ENCODE results near the gene NACC2. TPM values are rescaled to one million over a fixed set of nuclear protein-coding genes. Genes with fewer than 3 reads are reported as not detected.
A peak's percentile ranks its signal among the peaks of the same experiment; 100 is the strongest.

Gene NACC2
- total and polyA plus RNA-seq, 9 of the 15 experiments (the other 6 are each of a cell fraction or from before 2014, with no cell fraction given), result 0.70 to 25.1 (median 5.6) TPM

DNA sequence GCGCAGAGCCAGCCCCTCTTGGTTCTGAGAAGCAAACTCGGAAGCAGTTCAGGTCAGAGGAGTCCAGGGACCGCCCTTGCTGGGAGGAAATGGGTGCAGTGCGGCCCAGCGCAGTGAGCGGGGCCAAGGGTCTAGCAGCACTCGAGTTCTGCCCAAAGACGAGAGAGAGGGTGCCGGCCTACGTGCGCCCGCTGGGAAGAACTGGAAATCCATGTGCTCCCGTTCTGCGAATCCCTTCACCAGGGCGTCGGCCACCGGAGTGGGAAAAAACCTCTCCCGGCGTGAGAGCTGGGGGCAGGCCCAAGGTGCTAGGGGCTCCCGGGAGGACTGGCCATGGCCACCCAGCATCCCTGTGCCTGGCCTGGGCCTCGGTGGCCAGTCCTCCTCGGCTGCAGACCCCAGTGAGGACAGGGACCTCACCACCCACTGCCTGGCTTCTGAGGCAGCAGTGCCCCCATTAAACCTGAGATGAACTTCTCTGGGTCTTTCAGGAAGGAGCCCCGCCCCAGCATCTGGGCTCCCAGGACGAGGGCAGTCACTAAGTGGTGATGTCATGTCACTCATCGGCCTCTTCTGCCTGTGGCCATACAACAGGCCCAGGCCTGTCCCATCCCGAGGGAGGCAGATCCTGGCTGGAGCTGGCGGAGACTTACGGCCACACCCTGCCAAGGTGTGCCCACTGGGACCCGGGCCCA is 13.0 kb upstream of the NACC2 start (continued):
- TF ChIP-seq, protein P1, sequence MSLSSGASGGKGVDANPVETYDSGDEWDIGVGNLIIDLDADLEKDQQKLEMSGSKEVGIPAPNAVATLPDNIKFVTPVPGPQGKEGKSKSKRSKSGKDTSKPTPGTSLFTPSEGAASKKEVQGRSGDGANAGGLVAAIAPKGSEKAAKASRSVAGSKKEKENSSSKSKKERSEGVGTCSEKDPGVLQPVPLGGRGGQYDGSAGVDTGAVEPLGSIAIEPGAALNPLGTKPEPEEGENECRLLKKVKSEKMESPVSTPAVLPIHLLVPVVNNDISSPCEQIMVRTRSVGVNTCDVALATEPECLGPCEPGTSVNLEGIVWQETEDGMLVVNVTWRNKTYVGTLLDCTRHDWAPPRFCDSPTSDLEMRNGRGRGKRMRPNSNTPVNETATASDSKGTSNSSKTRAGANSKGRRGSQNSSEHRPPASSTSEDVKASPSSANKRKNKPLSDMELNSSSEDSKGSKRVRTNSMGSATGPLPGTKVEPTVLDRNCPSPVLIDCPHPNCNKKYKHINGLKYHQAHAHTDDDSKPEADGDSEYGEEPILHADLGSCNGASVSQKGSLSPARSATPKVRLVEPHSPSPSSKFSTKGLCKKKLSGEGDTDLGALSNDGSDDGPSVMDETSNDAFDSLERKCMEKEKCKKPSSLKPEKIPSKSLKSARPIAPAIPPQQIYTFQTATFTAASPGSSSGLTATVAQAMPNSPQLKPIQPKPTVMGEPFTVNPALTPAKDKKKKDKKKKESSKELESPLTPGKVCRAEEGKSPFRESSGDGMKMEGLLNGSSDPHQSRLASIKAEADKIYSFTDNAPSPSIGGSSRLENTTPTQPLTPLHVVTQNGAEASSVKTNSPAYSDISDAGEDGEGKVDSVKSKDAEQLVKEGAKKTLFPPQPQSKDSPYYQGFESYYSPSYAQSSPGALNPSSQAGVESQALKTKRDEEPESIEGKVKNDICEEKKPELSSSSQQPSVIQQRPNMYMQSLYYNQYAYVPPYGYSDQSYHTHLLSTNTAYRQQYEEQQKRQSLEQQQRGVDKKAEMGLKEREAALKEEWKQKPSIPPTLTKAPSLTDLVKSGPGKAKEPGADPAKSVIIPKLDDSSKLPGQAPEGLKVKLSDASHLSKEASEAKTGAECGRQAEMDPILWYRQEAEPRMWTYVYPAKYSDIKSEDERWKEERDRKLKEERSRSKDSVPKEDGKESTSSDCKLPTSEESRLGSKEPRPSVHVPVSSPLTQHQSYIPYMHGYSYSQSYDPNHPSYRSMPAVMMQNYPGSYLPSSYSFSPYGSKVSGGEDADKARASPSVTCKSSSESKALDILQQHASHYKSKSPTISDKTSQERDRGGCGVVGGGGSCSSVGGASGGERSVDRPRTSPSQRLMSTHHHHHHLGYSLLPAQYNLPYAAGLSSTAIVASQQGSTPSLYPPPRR (CRISPR knock-in tag; IDR thresholded peaks at IDR 0.05; ENCODE audit: borderline replicate concordance), result no peak
- TF ChIP-seq SRSF7 (optimal IDR thresholded peaks at IDR 0.05; ENCODE audit: low read depth, low read length) (no peak), NELFE (IDR thresholded peaks at IDR 0.05; ENCODE audit: insufficient read depth, insufficient read length) (no peak), KAT7 (CRISPR knock-in tag; IDR thresholded peaks at IDR 0.05; ENCODE audit: borderline replicate concordance) (no peak), ESRRB (CRISPR knock-in tag; IDR thresholded peaks at IDR 0.05; ENCODE audit: borderline replicate concordance) (no peak), RBM17 (IDR thresholded peaks at IDR 0.05; ENCODE audit: borderline replicate concordance, low read depth, low read length) (no peak), ELF4 (CRISPR knock-in tag; IDR thresholded peaks at IDR 0.05) (no peak), MTA3 (IDR thresholded peaks at IDR 0.05; ENCODE audit: borderline replicate concordance) (no peak)
- TF ChIP-seq, protein P2, sequence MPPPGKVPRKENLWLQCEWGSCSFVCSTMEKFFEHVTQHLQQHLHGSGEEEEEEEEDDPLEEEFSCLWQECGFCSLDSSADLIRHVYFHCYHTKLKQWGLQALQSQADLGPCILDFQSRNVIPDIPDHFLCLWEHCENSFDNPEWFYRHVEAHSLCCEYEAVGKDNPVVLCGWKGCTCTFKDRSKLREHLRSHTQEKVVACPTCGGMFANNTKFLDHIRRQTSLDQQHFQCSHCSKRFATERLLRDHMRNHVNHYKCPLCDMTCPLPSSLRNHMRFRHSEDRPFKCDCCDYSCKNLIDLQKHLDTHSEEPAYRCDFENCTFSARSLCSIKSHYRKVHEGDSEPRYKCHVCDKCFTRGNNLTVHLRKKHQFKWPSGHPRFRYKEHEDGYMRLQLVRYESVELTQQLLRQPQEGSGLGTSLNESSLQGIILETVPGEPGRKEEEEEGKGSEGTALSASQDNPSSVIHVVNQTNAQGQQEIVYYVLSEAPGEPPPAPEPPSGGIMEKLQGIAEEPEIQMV (tag; conservative IDR thresholded peaks at IDR 0.05; ENCODE audit: low read depth), result no peak
- TF ChIP-seq, protein P3, sequence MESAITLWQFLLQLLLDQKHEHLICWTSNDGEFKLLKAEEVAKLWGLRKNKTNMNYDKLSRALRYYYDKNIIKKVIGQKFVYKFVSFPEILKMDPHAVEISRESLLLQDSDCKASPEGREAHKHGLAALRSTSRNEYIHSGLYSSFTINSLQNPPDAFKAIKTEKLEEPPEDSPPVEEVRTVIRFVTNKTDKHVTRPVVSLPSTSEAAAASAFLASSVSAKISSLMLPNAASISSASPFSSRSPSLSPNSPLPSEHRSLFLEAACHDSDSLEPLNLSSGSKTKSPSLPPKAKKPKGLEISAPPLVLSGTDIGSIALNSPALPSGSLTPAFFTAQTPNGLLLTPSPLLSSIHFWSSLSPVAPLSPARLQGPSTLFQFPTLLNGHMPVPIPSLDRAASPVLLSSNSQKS (CRISPR knock-in tag; IDR thresholded peaks at IDR 0.05), result no peak
- TF ChIP-seq, protein P4, sequence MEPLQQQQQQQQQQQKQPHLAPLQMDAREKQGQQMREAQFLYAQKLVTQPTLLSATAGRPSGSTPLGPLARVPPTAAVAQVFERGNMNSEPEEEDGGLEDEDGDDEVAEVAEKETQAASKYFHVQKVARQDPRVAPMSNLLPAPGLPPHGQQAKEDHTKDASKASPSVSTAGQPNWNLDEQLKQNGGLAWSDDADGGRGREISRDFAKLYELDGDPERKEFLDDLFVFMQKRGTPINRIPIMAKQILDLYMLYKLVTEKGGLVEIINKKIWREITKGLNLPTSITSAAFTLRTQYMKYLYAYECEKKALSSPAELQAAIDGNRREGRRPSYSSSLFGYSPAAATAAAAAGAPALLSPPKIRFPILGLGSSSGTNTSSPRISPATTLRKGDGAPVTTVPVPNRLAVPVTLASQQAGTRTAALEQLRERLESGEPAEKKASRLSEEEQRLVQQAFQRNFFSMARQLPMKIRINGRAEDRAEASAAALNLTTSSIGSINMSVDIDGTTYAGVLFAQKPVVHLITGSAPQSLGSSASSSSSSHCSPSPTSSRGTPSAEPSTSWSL (CRISPR knock-in tag; IDR thresholded peaks at IDR 0.05; ENCODE audit: borderline replicate concordance), result no peak
- TF ChIP-seq, protein P5, sequence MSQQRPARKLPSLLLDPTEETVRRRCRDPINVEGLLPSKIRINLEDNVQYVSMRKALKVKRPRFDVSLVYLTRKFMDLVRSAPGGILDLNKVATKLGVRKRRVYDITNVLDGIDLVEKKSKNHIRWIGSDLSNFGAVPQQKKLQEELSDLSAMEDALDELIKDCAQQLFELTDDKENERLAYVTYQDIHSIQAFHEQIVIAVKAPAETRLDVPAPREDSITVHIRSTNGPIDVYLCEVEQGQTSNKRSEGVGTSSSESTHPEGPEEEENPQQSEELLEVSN (IDR thresholded peaks at IDR 0.05; ENCODE audit: borderline replicate concordance in 1 of 2, extremely low read depth in 1 of 2, insufficient read depth in 1 of 2, insufficient read length in 1 of 2, low read depth in 1 of 2, low read length in 1 of 2, poor library complexity in 1 of 2, severe bottlenecking in 1 of 2), result peak in 1 of 2 experiments; percentile 4
- TF ChIP-seq, protein P6, sequence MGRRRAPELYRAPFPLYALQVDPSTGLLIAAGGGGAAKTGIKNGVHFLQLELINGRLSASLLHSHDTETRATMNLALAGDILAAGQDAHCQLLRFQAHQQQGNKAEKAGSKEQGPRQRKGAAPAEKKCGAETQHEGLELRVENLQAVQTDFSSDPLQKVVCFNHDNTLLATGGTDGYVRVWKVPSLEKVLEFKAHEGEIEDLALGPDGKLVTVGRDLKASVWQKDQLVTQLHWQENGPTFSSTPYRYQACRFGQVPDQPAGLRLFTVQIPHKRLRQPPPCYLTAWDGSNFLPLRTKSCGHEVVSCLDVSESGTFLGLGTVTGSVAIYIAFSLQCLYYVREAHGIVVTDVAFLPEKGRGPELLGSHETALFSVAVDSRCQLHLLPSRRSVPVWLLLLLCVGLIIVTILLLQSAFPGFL (CRISPR knock-in tag; IDR thresholded peaks at IDR 0.05), result no peak

All from K562 (cell line).